Endothelial cell of umbilical vein (primary cell): Measurements from ENCODE around the gene LGALS1. TPM values are rescaled to one million over a fixed set of nuclear protein-coding genes. Genes with fewer than 3 reads are reported as not detected.

Experiments
- BruUV-seq: library from RNA; stranded (reverse); fragments of 400-500 nt; replicated peaks from 2 replicates; lab custom pipeline; 2021; lab: Mats Ljungman, UMichigan
- CTCF ChIA-PET: fragments of 300-600, 350-600 bp; sonication (Branson Sonifier 250); formaldehyde crosslinking; loops from one replicate; lab custom pipeline; 2021; ENCODE audit warnings: antibody characterized with exemption, inconsistent platforms; lab: Charles Lee
- POLR2A ChIA-PET: fragments of 300-600, 350-600 bp; sonication (Branson Sonifier 250); formaldehyde crosslinking; loops from one replicate; lab custom pipeline; 2021; ENCODE audit warnings: antibody characterized with exemption, inconsistent platforms; lab: Charles Lee
- DNase-seq: peaks from one replicate; pipeline ENCODE4 v3.0.0-alpha.2; 2011; ENCODE audit warnings: low read depth, low spot score
- FAIRE-seq: peaks from 2 replicates; lab custom pipeline; 2011; peaks lifted over from hg19 to GRCh38; lab: Jason Lieb, UNC
- H2AFZ ChIP-seq: 2 replicates; pipeline ENCODE4 v1.6.0; 2012; ENCODE audit warnings: low read depth, low read length, control low read depth, inconsistent platforms
- H3K27ac ChIP-seq: 2 replicates; pipeline ENCODE4 v1.5.1; 2011; ENCODE audit warnings: low read depth, mild to moderate bottlenecking, control low read depth, low read length, moderate library complexity; ENCODE audit not compliant: insufficient read depth
- H3K27me3 ChIP-seq, 2 experiments: 2 replicates each; pipeline versions ENCODE4 v1.6.0 to v1.6.1; 2011; ENCODE audit warnings: low read length in 2 of 2, mixed read lengths in 1 of 2; ENCODE audit not compliant: control insufficient read depth in 2 of 2, insufficient read depth in 2 of 2
- H3K36me3 ChIP-seq, 2 experiments: 2 replicates in 1 of 2; 3 replicates in 1 of 2; pipeline ENCODE4 v1.5.1; 2011; ENCODE audit warnings: low read length in 2 of 2, mild to moderate bottlenecking in 1 of 2, moderate library complexity in 1 of 2; ENCODE audit not compliant: control insufficient read depth in 2 of 2, insufficient read depth in 2 of 2; ENCODE audit errors: extremely low read depth in 1 of 2
- H3K4me1 ChIP-seq: 3 replicates; pipeline ENCODE4 v1.5.1; 2011; ENCODE audit warnings: mild to moderate bottlenecking, low read length; ENCODE audit not compliant: control insufficient read depth, insufficient read depth; ENCODE audit errors: extremely low read depth
- H3K4me2 ChIP-seq: 2 replicates; pipeline ENCODE4 v1.6.1; 2011; ENCODE audit warnings: low read length, control low read depth, mixed read lengths; ENCODE audit not compliant: insufficient read depth
- H3K4me3 ChIP-seq, 3 experiments: fragments of 200-600 bp in 1 of 3; sonication (generic), shearing (Covaris generic) in 1 of 3; replicated peaks in 1 of 3; 2 replicates each; pipeline ENCODE4 v1.5.1; 2011 to 2016; ENCODE audit warnings: control low read depth in 3 of 3, low read length in 3 of 3, mild to moderate bottlenecking in 2 of 3, inconsistent platforms in 1 of 3, low read depth in 1 of 3, moderate library complexity in 1 of 3; ENCODE audit not compliant: insufficient read depth in 1 of 3
- H3K79me2 ChIP-seq: 2 replicates; pipeline ENCODE4 v1.6.0; 2012; ENCODE audit warnings: low read length, inconsistent platforms; ENCODE audit not compliant: control insufficient read depth, insufficient read depth
- H3K9ac ChIP-seq: replicated peaks from 2 replicates; pipeline ENCODE3; 2011; ENCODE audit warnings: low read length, control low read depth; ENCODE audit not compliant: insufficient read depth; ENCODE audit errors: extremely low read depth
- H3K9me1 ChIP-seq: replicated peaks from 3 replicates; pipeline ENCODE4 v1.6.0; 2011; ENCODE audit warnings: mild to moderate bottlenecking, low read length; ENCODE audit not compliant: control insufficient read depth, insufficient read depth; ENCODE audit errors: extremely low read depth
- H3K9me3 ChIP-seq: replicated peaks from 2 replicates; pipeline ENCODE4 v1.5.1; 2012; ENCODE audit warnings: low read length, inconsistent platforms; ENCODE audit not compliant: control insufficient read depth, insufficient read depth
- H4K20me1 ChIP-seq: replicated peaks from 2 replicates; pipeline ENCODE3; 2011; ENCODE audit warnings: mild to moderate bottlenecking, low read length; ENCODE audit not compliant: control insufficient read depth, insufficient read depth; ENCODE audit errors: extremely low read depth
- GATA2 ChIP-seq: IDR thresholded peaks from 2 replicates; pipeline ENCODE4 v1.7.0; 2011; ENCODE audit warnings: low read depth, mild to moderate bottlenecking, moderate library complexity, mixed read lengths, low read length; ENCODE audit not compliant: insufficient read length, insufficient read depth
- JUN ChIP-seq: IDR thresholded peaks from 2 replicates; pipeline ENCODE4 v1.6.1; 2011; ENCODE audit warnings: borderline replicate concordance, low read depth; ENCODE audit not compliant: insufficient read length, insufficient read depth
- MYC ChIP-seq: IDR thresholded peaks from one replicate; pipeline ENCODE4 v1.6.1; 2011; ENCODE audit warnings: mild to moderate bottlenecking, low read depth, low read length
- POLR2A ChIP-seq: IDR thresholded peaks from 2 replicates; pipeline ENCODE4 v1.6.1; 2012; ENCODE audit warnings: low read depth, mild to moderate bottlenecking, control low read depth, low read length
- POLR2AphosphoS5 ChIP-seq: IDR thresholded peaks from 2 replicates; pipeline ENCODE4 v1.6.1; 2012; ENCODE audit warnings: low read depth, mild to moderate bottlenecking, control low read depth, low read length, moderate library complexity; ENCODE audit not compliant: insufficient read depth
- dilution Hi-C: fragments of 300-500 bp; cut with MboI; formaldehyde crosslinking; loops from one replicate; pipeline ENCODE4 v1.15.0; 2019; ENCODE audit warnings: low sequenced_read_pairs; ENCODE audit not compliant: extremely low pct_ligation_motif_present
- intact Hi-C: fragments of 100-400 bp; cut with micrococcal nuclease; formaldehyde crosslinking; loops from one replicate; pipeline ENCODE4 v1.10.0; 2022
- polyA plus RNA-seq, 4 experiments: library from polyadenylated mRNA; depleted of rRNA in 3 of 4; stranded (reverse) in 3 of 4; unstranded in 1 of 4; fragments of >200 nt; gene quantifications; 2 replicates each; pipeline versions ENCODE4 v1.2.1 to v1.2.3, GENCODE V29; 2011 to 2012; ENCODE audit warnings: missing spikeins in 1 of 4
- total RNA-seq: library from RNA; stranded (reverse); gene quantifications from 2 replicates; pipeline ENCODE4 v1.2.3, GENCODE V29; 2021
- TF ChIP-seq, protein P1 (sequence below): IDR thresholded peaks from 2 replicates; pipeline ENCODE4 v1.6.1; 2011; ENCODE audit not compliant: insufficient read depth, insufficient read length

LGALS1 gene
- total and polyA plus RNA-seq, 2 donors (not counting 3 experiments of a cell fraction or from before 2014, with no cell fraction given), result 2,698 to 13,642 TPM

DNA sequence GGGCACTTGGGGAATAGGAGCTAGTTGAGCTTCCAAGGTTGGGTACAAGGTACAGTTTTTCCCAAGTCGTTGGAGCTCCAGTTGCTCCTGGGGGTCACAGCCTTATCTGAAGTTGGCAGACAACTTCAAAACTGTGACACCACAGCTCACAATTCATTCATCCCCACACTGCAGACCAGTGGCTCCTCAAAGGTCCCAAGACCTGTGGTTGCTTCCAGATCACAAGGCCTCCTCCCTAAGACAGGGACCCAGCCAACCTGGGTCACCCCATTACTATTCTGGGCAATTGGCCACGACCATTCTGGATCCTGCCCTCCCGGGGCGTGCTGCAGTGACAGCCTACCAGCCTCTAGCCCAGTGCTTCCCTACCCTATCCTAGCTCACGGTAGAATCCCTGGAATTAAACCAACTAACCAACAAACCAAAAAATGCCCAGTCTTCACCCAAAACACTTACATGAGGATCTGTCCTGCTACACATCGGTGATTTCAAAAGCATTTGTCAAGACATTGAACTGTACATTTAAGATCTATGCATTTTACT lies 17.8 kb upstream of the LGALS1 start:
- FAIRE-seq, result no peak

More for the DNA sequence above, 17.8 kb upstream of the LGALS1 start:
- Histone ChIP-seq H3K36me3 (no peaks in the 10 kb centered on the region), H3K79me2 (peaks cover 29% of the 10 kb centered on the region), H4K20me1 (no peaks in the 10 kb centered on the region), H2AFZ (peak overlapping the region; percentile 82), H3K4me1 (peaks cover 17% of the 10 kb centered on the region), H3K4me2 (peak overlapping the region; percentile 85), H3K27me3 (no peaks in the 10 kb centered on the region), H3K9me1 (no peaks in the 10 kb centered on the region), H3K9ac (peak overlapping the region; percentile 30), H3K4me3 (peak overlapping the region in 2 of 3 experiments; percentile 30 to 54), H3K27ac (no peak overlapping the region), H3K9me3 (no peaks in the 10 kb centered on the region)
- POLR2A ChIA-PET, result interaction anchor here (0.5 to 1.6 kb wide), 4 partner anchors 14 to 302 kb away, joined by 3 to 8 read pairs (median 6); partner anchors contain the start of genes LGALS1 and NOL12
- intact Hi-C loops, result loop anchor here (1.0 kb wide), 4 partner anchors 14 to 39 kb away; partner anchors contain the start of gene LGALS1
- CTCF ChIA-PET, result interaction anchor here (1.0 to 8.6 kb wide), 14 partner anchors 7 to 124 kb away, joined by 3 to 220 read pairs (median 4); partner anchors contain the start of genes LGALS1 and NOL12
- dilution Hi-C loops, result no loop called here
- TF ChIP-seq POLR2A (no peak), JUN (no peak), MYC (no peak), GATA2 (no peak), POLR2AphosphoS5 (no peak)
- TF ChIP-seq, protein P1, sequence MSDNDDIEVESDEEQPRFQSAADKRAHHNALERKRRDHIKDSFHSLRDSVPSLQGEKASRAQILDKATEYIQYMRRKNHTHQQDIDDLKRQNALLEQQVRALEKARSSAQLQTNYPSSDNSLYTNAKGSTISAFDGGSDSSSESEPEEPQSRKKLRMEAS, result no peak
- DNase-seq, result no peak
- TSS peak; percentile 81 for BruUV-seq
